BLaER1 treated with 17β-estradiol and CSF1 and Interleukin-3, amounts not matched to agents 10 nM and 100 nM (cell line): ENCODE measurements around the gene FABP7.

Experiments used
- H3K27ac ChIP-seq, 11 experiments: shearing (Covaris generic); formaldehyde crosslinking; 2 replicates each; pipeline ENCODE4 v1.8.1; 2022
- H3K27me3 ChIP-seq, 11 experiments: shearing (Covaris generic); formaldehyde crosslinking; 2 replicates each; pipeline ENCODE4 v1.8.1; 2022
- H3K36me3 ChIP-seq, 11 experiments: shearing (Covaris generic); formaldehyde crosslinking; 2 replicates each; pipeline ENCODE4 v1.8.1; 2022
- H3K4me1 ChIP-seq, 10 experiments: shearing (Covaris generic); formaldehyde crosslinking; 2 replicates each; pipeline ENCODE4 v1.8.1; 2022
- H3K4me2 ChIP-seq, 11 experiments: shearing (Covaris generic); formaldehyde crosslinking; 2 replicates each; pipeline ENCODE4 v1.8.1; 2022
- H3K4me3 ChIP-seq, 10 experiments: shearing (Covaris generic); formaldehyde crosslinking; 2 replicates each; pipeline ENCODE4 v1.8.1; 2022
- H3K9ac ChIP-seq, 11 experiments: shearing (Covaris generic); formaldehyde crosslinking; 2 replicates each; pipeline ENCODE4 v1.8.1; 2022
- H3K9me3 ChIP-seq, 11 experiments: shearing (Covaris generic); formaldehyde crosslinking; replicated peaks in 1 of 11; 2 replicates each; pipeline ENCODE4 v1.8.1; 2022
- H4K20me1 ChIP-seq, 11 experiments: shearing (Covaris generic); formaldehyde crosslinking; 2 replicates each; pipeline ENCODE4 v1.8.1; 2022
- Cebpa-rat ChIP-seq, 11 experiments: shearing (Covaris generic); IDR thresholded peaks; 2 replicates each; pipeline ENCODE4 v1.8.1; 2022

FABP7 gene

GRCh38 chr6:122817766-122818165, 38.2 kb downstream of the FABP7 start:
- Histone ChIP-seq H3K9ac (no peak overlapping the region), H4K20me1 (no peaks in the 10 kb centered on the region), H3K4me3 (no peak overlapping the region), H3K36me3 (no peaks in the 10 kb centered on the region), H3K4me2 (no peak overlapping the region), H3K4me1 (no peaks in the 10 kb centered on the region), H3K27me3 (no peaks in the 10 kb centered on the region), H3K9me3 (no peaks in the 10 kb centered on the region; a peak in 1 of 22 replicates), H3K27ac (no peak overlapping the region)
- TF ChIP-seq Cebpa-rat (IDR thresholded peaks at IDR 0.05): no peak

- no peak for TF ChIP-seq Cebpa-rat (IDR thresholded peaks at IDR 0.05)
- Histone ChIP-seq H3K4me1 (no peaks in the 10 kb centered on the region), H3K27ac (no peak overlapping the region), H3K9ac (no peak overlapping the region), H3K4me2 (no peak overlapping the region), H3K36me3 (no peaks in the 10 kb centered on the region), H3K4me3 (no peak overlapping the region), H3K27me3 (no peaks in the 10 kb centered on the region), H3K9me3 (no peaks in the 10 kb centered on the region; a peak in 1 of 22 replicates), H4K20me1 (no peaks in the 10 kb centered on the region)
Measured at GRCh38 chr6:122818866-122819265, 39.4 kb downstream of the FABP7 start.

GRCh38 chr6:122821095-122821494, 41.6 kb downstream of the FABP7 start:
- Histone ChIP-seq H3K36me3 (no peaks in the 10 kb centered on the region), H3K9me3 (no peaks in the 10 kb centered on the region; a peak in 1 of 22 replicates), H3K4me1 (no peaks in the 10 kb centered on the region), H3K9ac (no peak overlapping the region), H3K4me3 (no peak overlapping the region), H3K27ac (no peak overlapping the region), H4K20me1 (no peaks in the 10 kb centered on the region), H3K4me2 (no peak overlapping the region), H3K27me3 (no peaks in the 10 kb centered on the region)
- no peak for TF ChIP-seq Cebpa-rat (IDR thresholded peaks at IDR 0.05)

GRCh38 chr6:122825163-122825562, 45.6 kb downstream of the FABP7 start:
- Histone ChIP-seq H3K9me3 (no peaks in the 10 kb centered on the region; a peak in 1 of 22 replicates), H3K4me3 (no peak overlapping the region), H4K20me1 (no peaks in the 10 kb centered on the region), H3K27ac (no peak overlapping the region), H3K36me3 (no peaks in the 10 kb centered on the region), H3K4me2 (no peak overlapping the region), H3K27me3 (no peaks in the 10 kb centered on the region), H3K9ac (no peak overlapping the region), H3K4me1 (no peaks in the 10 kb centered on the region)
- no peak for TF ChIP-seq Cebpa-rat (IDR thresholded peaks at IDR 0.05)

- no peaks in the 10 kb centered on the region for H4K20me1 ChIP-seq
- no peak overlapping the region for H3K4me3 ChIP-seq
- H3K9ac ChIP-seq: no peak overlapping the region
- no peaks in the 10 kb centered on the region for H3K36me3 ChIP-seq
- no peaks in the 10 kb centered on the region for H3K9me3 ChIP-seq
- H3K4me1 ChIP-seq: no peaks in the 10 kb centered on the region
- no peaks in the 10 kb centered on the region for H3K27me3 ChIP-seq
- no peak for TF ChIP-seq Cebpa-rat (IDR thresholded peaks at IDR 0.05)
- H3K4me2 ChIP-seq: no peak overlapping the region
- no peak overlapping the region for H3K27ac ChIP-seq
Measured at GRCh38 chr6:122829456-122829855, 49.9 kb downstream of the FABP7 start.

- H3K4me2 ChIP-seq: no peak overlapping the region
- no peaks in the 10 kb centered on the region for H3K27me3 ChIP-seq
- no peak overlapping the region for H3K9ac ChIP-seq
- no peaks in the 10 kb centered on the region for H3K36me3 ChIP-seq
- no peaks in the 10 kb centered on the region for H3K4me1 ChIP-seq
- H3K9me3 ChIP-seq: no peaks in the 10 kb centered on the region
- H3K4me3 ChIP-seq: no peak overlapping the region
- no peaks in the 10 kb centered on the region for H4K20me1 ChIP-seq
- H3K27ac ChIP-seq: no peak overlapping the region
- TF ChIP-seq Cebpa-rat (IDR thresholded peaks at IDR 0.05): no peak
Measured at GRCh38 chr6:122831511-122831910, 52.0 kb downstream of the FABP7 start.

GRCh38 chr6:122832459-122832858, 52.9 kb downstream of the FABP7 start:
- Histone ChIP-seq H4K20me1 (no peaks in the 10 kb centered on the region), H3K27ac (no peak overlapping the region), H3K9ac (no peak overlapping the region), H3K27me3 (no peaks in the 10 kb centered on the region), H3K9me3 (no peaks in the 10 kb centered on the region), H3K36me3 (no peaks in the 10 kb centered on the region), H3K4me3 (no peak overlapping the region), H3K4me1 (no peaks in the 10 kb centered on the region), H3K4me2 (no peak overlapping the region)
- TF ChIP-seq Cebpa-rat (IDR thresholded peaks at IDR 0.05): no peak

- TF ChIP-seq Cebpa-rat (IDR thresholded peaks at IDR 0.05): no peak
- H3K4me2 ChIP-seq: no peak overlapping the region
- no peak overlapping the region for H3K9ac ChIP-seq
- H3K9me3 ChIP-seq: no peaks in the 10 kb centered on the region
- no peaks in the 10 kb centered on the region for H3K36me3 ChIP-seq
- no peaks in the 10 kb centered on the region for H3K4me1 ChIP-seq
- no peaks in the 10 kb centered on the region for H4K20me1 ChIP-seq
- H3K4me3 ChIP-seq: no peak overlapping the region
- no peak overlapping the region for H3K27ac ChIP-seq
- no peaks in the 10 kb centered on the region for H3K27me3 ChIP-seq
Measured at GRCh38 chr6:122833021-122833491, 53.5 kb downstream of the FABP7 start.
